SK-N-SH treated with all-trans-retinoic acid at 6 μM for 48 hours (cell line): Measurements from ENCODE around the gene SRM.

Experiments
- ARNTL ChIP-seq: fragments of 450-650 bp; formaldehyde crosslinking; IDR thresholded peaks from 2 replicates; pipeline ENCODE4 v1.5.0; 2020; ENCODE audit warnings: low read depth, mild to moderate bottlenecking, moderate library complexity, borderline replicate concordance
- PPARA ChIP-seq: fragments of 250-450 bp; sonication (Bioruptor Pico); IDR thresholded peaks from 2 replicates; pipeline ENCODE4 v1.5.0; 2020; ENCODE audit warnings: mild to moderate bottlenecking, borderline replicate concordance
- RARB ChIP-seq: fragments of 250-450 bp; sonication (Bioruptor Pico); IDR thresholded peaks from 2 replicates; pipeline ENCODE4 v1.8.0; 2021; ENCODE audit warnings: mild to moderate bottlenecking, moderate library complexity
- TOX ChIP-seq: fragments of 250-450 bp; sonication (Bioruptor Pico); IDR thresholded peaks from 2 replicates; pipeline ENCODE4 v1.8.0; 2021; ENCODE audit warnings: mild to moderate bottlenecking, moderate library complexity, borderline replicate concordance
- ZNF565 ChIP-seq: fragments of 450-650 bp; formaldehyde crosslinking; conservative IDR thresholded peaks from 2 replicates; pipeline ENCODE4 v1.5.0; 2020; ENCODE audit warnings: low read depth, mild to moderate bottlenecking, moderate library complexity
- ZNF70 ChIP-seq: fragments of 450-650 bp; formaldehyde crosslinking; IDR thresholded peaks from 2 replicates; pipeline ENCODE4 v1.5.0; 2020; ENCODE audit warnings: mild to moderate bottlenecking, moderate library complexity
- ZNF8 ChIP-seq: fragments of 450-650 bp; formaldehyde crosslinking; IDR thresholded peaks from 2 replicates; pipeline ENCODE4 v1.5.0; 2020; ENCODE audit warnings: mild to moderate bottlenecking, moderate library complexity
- TF ChIP-seq, protein P1 (sequence below): fragments of 250-450 bp; sonication (Bioruptor Pico); IDR thresholded peaks from 2 replicates; pipeline ENCODE4 v1.5.1; 2020; ENCODE audit warnings: low read depth, mild to moderate bottlenecking, moderate library complexity
- TF ChIP-seq, protein P2 (sequence below): fragments of 250-450 bp; sonication (Bioruptor Pico); IDR thresholded peaks from 2 replicates; pipeline ENCODE4 v1.8.0; 2020; ENCODE audit warnings: mild to moderate bottlenecking, moderate library complexity, borderline replicate concordance

DNA sequence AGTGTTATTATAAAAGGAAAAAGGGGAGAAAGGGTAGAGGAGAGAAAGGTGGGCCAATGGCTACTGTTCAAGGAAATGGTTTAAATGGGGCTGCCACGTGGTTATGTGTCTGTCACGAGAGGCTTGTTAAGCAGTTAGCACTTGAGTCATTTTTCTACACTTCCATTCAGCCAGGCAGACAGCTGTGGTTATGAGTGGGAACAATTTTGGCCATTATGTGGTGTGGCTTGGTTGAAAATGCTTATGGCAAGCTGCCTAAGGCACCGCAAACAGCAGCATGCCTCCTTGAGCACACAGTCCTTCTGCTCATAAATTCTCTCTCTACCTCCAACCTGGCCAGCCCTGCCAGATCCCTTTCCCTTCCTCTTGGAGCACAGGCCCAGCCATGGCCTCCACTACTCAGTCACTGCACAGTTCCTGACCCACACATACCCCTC is 3.2 kb upstream of the SRM start:
- TF ChIP-seq, protein P1, sequence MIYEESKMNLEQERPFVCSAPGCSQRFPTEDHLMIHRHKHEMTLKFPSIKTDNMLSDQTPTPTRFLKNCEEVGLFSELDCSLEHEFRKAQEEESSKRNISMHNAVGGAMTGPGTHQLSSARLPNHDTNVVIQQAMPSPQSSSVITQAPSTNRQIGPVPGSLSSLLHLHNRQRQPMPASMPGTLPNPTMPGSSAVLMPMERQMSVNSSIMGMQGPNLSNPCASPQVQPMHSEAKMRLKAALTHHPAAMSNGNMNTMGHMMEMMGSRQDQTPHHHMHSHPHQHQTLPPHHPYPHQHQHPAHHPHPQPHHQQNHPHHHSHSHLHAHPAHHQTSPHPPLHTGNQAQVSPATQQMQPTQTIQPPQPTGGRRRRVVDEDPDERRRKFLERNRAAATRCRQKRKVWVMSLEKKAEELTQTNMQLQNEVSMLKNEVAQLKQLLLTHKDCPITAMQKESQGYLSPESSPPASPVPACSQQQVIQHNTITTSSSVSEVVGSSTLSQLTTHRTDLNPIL (CRISPR knock-in tag): no peak
- TF ChIP-seq TOX (CRISPR knock-in tag) (no peak), ARNTL (no peak), ZNF565 (CRISPR knock-in tag) (no peak), RARB (CRISPR knock-in tag) (no peak), ZNF8 (CRISPR knock-in tag) (no peak), PPARA (no peak), ZNF70 (CRISPR knock-in tag) (no peak)
- TF ChIP-seq, protein P2, sequence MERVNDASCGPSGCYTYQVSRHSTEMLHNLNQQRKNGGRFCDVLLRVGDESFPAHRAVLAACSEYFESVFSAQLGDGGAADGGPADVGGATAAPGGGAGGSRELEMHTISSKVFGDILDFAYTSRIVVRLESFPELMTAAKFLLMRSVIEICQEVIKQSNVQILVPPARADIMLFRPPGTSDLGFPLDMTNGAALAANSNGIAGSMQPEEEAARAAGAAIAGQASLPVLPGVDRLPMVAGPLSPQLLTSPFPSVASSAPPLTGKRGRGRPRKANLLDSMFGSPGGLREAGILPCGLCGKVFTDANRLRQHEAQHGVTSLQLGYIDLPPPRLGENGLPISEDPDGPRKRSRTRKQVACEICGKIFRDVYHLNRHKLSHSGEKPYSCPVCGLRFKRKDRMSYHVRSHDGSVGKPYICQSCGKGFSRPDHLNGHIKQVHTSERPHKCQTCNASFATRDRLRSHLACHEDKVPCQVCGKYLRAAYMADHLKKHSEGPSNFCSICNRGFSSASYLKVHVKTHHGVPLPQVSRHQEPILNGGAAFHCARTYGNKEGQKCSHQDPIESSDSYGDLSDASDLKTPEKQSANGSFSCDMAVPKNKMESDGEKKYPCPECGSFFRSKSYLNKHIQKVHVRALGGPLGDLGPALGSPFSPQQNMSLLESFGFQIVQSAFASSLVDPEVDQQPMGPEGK: no peak
